Hepatocyte (in vitro differentiated cells): ENCODE results near the gene ZDHHC18. TPM values are rescaled to one million over a fixed set of nuclear protein-coding genes. Genes with fewer than 3 reads are reported as not detected.
"Not testable (repeated sequence)": the region's sequence is repeated elsewhere in the genome, so short reads cannot be mapped to it uniquely, and the experiment has no call there.

Experiments
- DNase-seq: peaks from one replicate; pipeline ENCODE4 v3.0.0-alpha.2; 2016; ENCODE audit warnings: low spot score
- H2AFZ ChIP-seq: fragments of 200-600 bp; sonication (generic); 2 replicates; pipeline ENCODE4 v1.6.0; 2016; ENCODE audit warnings: antibody characterized with exemption, mild to moderate bottlenecking
- H3K27ac ChIP-seq: fragments of 200-600 bp; sonication (generic); 2 replicates; pipeline ENCODE4 v1.5.1; 2016; ENCODE audit warnings: mild to moderate bottlenecking
- H3K27me3 ChIP-seq: fragments of 200-600 bp; sonication (generic); 2 replicates; pipeline ENCODE4 v1.6.1; 2016
- H3K36me3 ChIP-seq: fragments of 200-600 bp; sonication (generic); replicated peaks from 2 replicates; pipeline ENCODE4 v1.5.1; 2016; ENCODE audit warnings: low read depth; ENCODE audit not compliant: insufficient read depth
- H3K4me1 ChIP-seq: fragments of 200-600 bp; sonication (generic); 2 replicates; pipeline ENCODE4 v1.5.1; 2016; ENCODE audit warnings: mild to moderate bottlenecking, moderate library complexity; ENCODE audit not compliant: insufficient read depth
- H3K4me2 ChIP-seq: fragments of 200-600 bp; sonication (generic); 2 replicates; pipeline ENCODE4 v1.6.0; 2016
- H3K4me3 ChIP-seq: fragments of 200-600 bp; sonication (generic); 2 replicates; pipeline ENCODE4 v1.5.1; 2016; ENCODE audit warnings: mild to moderate bottlenecking
- H3K79me2 ChIP-seq: fragments of 200-600 bp; sonication (generic); 2 replicates; pipeline ENCODE4 v1.6.0; 2017; ENCODE audit warnings: mild to moderate bottlenecking
- H3K9me2 ChIP-seq: fragments of 200-600 bp; sonication (generic); replicated peaks from 2 replicates; pipeline ENCODE4 v1.6.0; 2017; ENCODE audit warnings: mild to moderate bottlenecking; ENCODE audit not compliant: insufficient read depth
- H3K9me3 ChIP-seq: fragments of 200-600 bp; sonication (generic); 2 replicates; pipeline ENCODE4 v1.5.1; 2016; ENCODE audit warnings: low read depth, mild to moderate bottlenecking
- H4K20me1 ChIP-seq: fragments of 200-600 bp; sonication (generic); 2 replicates; pipeline ENCODE4 v1.6.0; 2016; ENCODE audit warnings: mild to moderate bottlenecking; ENCODE audit not compliant: insufficient read depth, poor library complexity, severe bottlenecking
- CTCF ChIP-seq: fragments of 200-600 bp; sonication (generic); IDR thresholded peaks from 2 replicates; pipeline ENCODE4 v1.5.1; 2016; ENCODE audit warnings: antibody characterized with exemption, mild to moderate bottlenecking; ENCODE audit not compliant: poor library complexity
- EZH2 ChIP-seq: fragments of 200-600 bp; sonication (generic); IDR thresholded peaks from 2 replicates; pipeline ENCODE4 v1.6.1; 2016; ENCODE audit warnings: antibody characterized with exemption, mild to moderate bottlenecking, borderline replicate concordance
- EZH2phosphoT487 ChIP-seq: fragments of 200-600 bp; sonication (generic); IDR thresholded peaks from one replicate; pipeline ENCODE4 v1.6.1; 2018; ENCODE audit warnings: antibody characterized with exemption, mild to moderate bottlenecking, low read depth, moderate library complexity; ENCODE audit not compliant: unreplicated experiment, severe bottlenecking
- WGBS: methylation state at CpG from one replicate; pipeline ENCODE4 v1.1.6; 2016; ENCODE audit warnings: low lambda C conversion rate; ENCODE audit errors: missing lambda C conversion rate; 5-methylcytosine and 5-hydroxymethylcytosine counted together
- polyA plus RNA-seq: library from polyadenylated mRNA; unstranded; fragments of >200 nt; fragmentation: Nextera tagmentation; extraction: Ambion mirVana; gene quantifications from 2 replicates; pipeline ENCODE4 v1.2.1, GENCODE V29; 2016
- total RNA-seq: library from RNA; depleted of rRNA; stranded (reverse); fragments of >200 nt; gene quantifications from 2 replicates; pipeline ENCODE4 v1.2.3, GENCODE V29; 2014

Gene ZDHHC18
- total and polyA plus RNA-seq, 2 experiments from 2014 or later, result 14.9 to 22.5 TPM

- DNase-seq, result no peak
- Histone ChIP-seq H3K4me1 (no peaks in the 10 kb centered on the region), H3K9me2 (no peaks in the 10 kb centered on the region), H3K4me3 (no peak overlapping the region), H3K4me2 (no peak overlapping the region), H3K79me2 (no peaks in the 10 kb centered on the region), H3K9me3 (no peaks in the 10 kb centered on the region), H3K27ac (no peak overlapping the region), H2AFZ (no peak overlapping the region), H3K27me3 (no peaks in the 10 kb centered on the region), H3K36me3 (no peaks in the 10 kb centered on the region), H4K20me1 (no peaks in the 10 kb centered on the region)
- 77% methylated on average over 4 of the region's 4 CpGs for WGBS
- no peak for TF ChIP-seq CTCF
- no peak for TF ChIP-seq EZH2phosphoT487
- TF ChIP-seq EZH2, result no peak
These were observed 48.4 kb downstream of the ZDHHC18 start for GRCh38 chr1:26874896-26875295.

GRCh38 chr1:26877326-26877725 is 50.8 kb downstream of the ZDHHC18 start:
- Histone ChIP-seq H2AFZ (no peak overlapping the region), H3K4me1 (no peaks in the 10 kb centered on the region), H3K36me3 (peaks cover 3% of the 10 kb centered on the region), H3K4me3 (no peak overlapping the region), H3K27ac (no peak overlapping the region), H3K9me3 (no peaks in the 10 kb centered on the region), H4K20me1 (no peaks in the 10 kb centered on the region), H3K9me2 (no peaks in the 10 kb centered on the region), H3K79me2 (no peaks in the 10 kb centered on the region), H3K27me3 (no peaks in the 10 kb centered on the region), H3K4me2 (no peak overlapping the region)
- TF ChIP-seq EZH2phosphoT487, result no peak
- no peak for TF ChIP-seq CTCF
- TF ChIP-seq EZH2, result no peak
- no peak for DNase-seq
- WGBS, result 82% methylated on average over 2 of the region's 2 CpGs

- Histone ChIP-seq H3K36me3 (peaks cover 3% of the 10 kb centered on the region), H3K79me2 (peaks cover 5% of the 10 kb centered on the region), H3K4me2 (no peak overlapping the region), H3K4me3 (no peak overlapping the region), H2AFZ (no peak overlapping the region), H3K27me3 (no peaks in the 10 kb centered on the region), H3K9me2 (no peaks in the 10 kb centered on the region), H3K4me1 (no peaks in the 10 kb centered on the region), H3K9me3 (no peaks in the 10 kb centered on the region), H3K27ac (no peak overlapping the region), H4K20me1 (no peaks in the 10 kb centered on the region)
- TF ChIP-seq EZH2 (no peak), EZH2phosphoT487 (no peak), CTCF (no peak)
- WGBS, result 91% methylated on average over 4 of the region's 4 CpGs
- DNase-seq, result no peak
These were observed 53.3 kb downstream of the ZDHHC18 start for GRCh38 chr1:26879793-26880192.

GRCh38 chr1:26881611-26882010 is 55.1 kb downstream of the ZDHHC18 start:
- H4K20me1 ChIP-seq, H3K9me3 ChIP-seq, H3K79me2 ChIP-seq, H3K9me2 ChIP-seq, H3K4me1 ChIP-seq, H3K4me3 ChIP-seq, H3K27ac ChIP-seq, DNase-seq, H3K4me2 ChIP-seq, H2AFZ ChIP-seq, H3K27me3 ChIP-seq, H3K36me3 ChIP-seq: not testable (repeated sequence)
- WGBS, result 90% methylated on average over 6 of the region's 6 CpGs
